Fibroblast of villous mesenchyme (primary cell): ENCODE measurements around the gene CDH24. TPM values are rescaled to one million over a fixed set of nuclear protein-coding genes. Genes with fewer than 3 reads are reported as not detected.

Experiments
- DNase-seq: peaks from one replicate; pipeline ENCODE4 v3.0.0-alpha.2; 2010; ENCODE audit warnings: low read depth
- H3K4me3 ChIP-seq: 2 replicates; pipeline ENCODE4 v1.5.1; 2011; ENCODE audit warnings: low read depth, mild to moderate bottlenecking, low read length
- total RNA-seq: library from RNA; depleted of rRNA; stranded (reverse); fragments of >200 nt; gene quantifications from 2 replicates; pipeline ENCODE4 v1.2.3, GENCODE V29; 2012
- TF ChIP-seq, protein P1 (sequence below): IDR thresholded peaks from 2 replicates; pipeline ENCODE4 v1.5.1; 2012; ENCODE audit warnings: low read depth, mild to moderate bottlenecking, low read length; ENCODE audit not compliant: insufficient read depth

Gene CDH24
- total RNA-seq, 1 donor, result 10.8 TPM

DNA sequence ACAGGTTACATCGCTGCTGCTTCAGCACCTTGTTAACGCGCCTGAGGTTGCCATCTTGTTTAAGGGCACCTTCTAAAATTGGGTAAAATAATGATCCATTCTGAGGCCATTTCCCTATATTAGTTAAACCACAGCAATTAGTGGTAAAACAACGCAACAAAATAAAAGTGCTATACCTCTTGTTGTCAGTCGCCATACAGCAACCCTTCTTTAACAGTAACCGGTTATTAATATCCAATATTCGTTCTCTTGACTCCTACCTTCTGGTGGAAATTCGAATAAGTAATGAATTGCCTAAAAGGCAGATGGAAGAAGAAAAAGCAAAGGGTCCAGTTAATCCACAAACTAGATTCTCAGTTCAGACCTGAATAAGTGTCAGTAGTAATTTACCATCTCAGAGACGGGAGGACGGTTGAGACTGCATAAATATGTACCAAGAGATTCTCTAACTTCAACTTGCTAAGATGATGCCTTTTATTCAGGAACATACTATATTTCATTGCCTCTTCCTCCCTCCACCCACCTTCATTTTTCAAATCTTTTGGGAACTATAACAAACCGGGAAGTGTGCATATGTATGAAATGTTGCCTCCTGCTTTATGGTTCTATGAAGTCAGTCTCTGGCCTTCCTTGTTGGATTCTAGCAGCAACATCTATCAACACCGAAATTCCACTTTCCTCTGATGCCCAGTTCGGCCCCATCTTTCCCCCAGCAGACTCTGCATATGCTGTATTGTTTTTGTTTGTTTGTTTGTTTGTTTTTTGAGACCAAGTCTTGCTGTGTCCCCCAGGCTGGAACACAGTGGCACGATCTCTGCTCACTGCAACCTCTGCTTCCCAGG lies 21.8 kb downstream of the CDH24 start:
- H3K4me3 ChIP-seq, result peak overlapping the region; percentile 74
- TF ChIP-seq, protein P1, sequence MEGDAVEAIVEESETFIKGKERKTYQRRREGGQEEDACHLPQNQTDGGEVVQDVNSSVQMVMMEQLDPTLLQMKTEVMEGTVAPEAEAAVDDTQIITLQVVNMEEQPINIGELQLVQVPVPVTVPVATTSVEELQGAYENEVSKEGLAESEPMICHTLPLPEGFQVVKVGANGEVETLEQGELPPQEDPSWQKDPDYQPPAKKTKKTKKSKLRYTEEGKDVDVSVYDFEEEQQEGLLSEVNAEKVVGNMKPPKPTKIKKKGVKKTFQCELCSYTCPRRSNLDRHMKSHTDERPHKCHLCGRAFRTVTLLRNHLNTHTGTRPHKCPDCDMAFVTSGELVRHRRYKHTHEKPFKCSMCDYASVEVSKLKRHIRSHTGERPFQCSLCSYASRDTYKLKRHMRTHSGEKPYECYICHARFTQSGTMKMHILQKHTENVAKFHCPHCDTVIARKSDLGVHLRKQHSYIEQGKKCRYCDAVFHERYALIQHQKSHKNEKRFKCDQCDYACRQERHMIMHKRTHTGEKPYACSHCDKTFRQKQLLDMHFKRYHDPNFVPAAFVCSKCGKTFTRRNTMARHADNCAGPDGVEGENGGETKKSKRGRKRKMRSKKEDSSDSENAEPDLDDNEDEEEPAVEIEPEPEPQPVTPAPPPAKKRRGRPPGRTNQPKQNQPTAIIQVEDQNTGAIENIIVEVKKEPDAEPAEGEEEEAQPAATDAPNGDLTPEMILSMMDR, result no peak
- DNase-seq, result no peak

DNA sequence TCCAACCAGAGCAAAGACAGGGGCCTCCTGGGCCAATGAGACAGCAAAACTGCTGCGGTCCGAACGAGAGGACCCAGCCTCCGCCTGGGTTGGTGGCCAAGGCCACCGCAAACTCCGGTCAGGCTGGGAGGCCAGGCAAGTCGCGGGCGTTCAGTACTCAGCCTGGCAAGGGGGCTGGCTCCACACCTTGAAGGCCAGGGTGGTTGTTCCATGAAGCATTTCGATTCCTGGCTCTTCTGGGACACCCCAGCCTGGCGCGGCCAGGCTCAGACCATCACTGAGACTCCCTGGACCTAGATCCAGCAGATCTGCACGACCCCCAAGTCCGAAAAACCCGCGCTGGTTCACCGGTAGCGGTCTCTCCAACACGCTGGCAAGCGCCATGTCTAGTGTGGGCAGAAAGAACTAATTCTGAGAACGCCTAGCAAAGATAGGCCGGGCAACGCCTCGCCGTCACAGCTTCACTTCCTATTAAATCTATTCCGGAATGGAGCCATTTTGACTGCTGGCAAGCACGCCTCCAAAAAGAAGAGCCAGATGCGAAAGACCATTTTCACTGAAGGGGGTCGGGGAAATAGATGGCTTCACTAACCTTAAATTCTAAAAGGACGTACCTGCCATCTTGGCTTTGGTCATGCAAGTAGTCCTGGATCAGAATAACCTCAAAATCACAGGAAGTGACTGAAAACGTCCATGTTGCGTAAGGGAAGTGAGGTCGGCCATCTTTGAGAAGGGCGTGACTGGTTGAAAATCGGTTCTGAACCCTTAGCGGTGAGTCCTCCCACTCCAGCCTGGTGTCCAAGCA lies 22.6 kb downstream of the CDH24 start, which contains the start of gene PSMB5:
Gene PSMB5, minus strand, starts transcription at position 403 of the 805 bp plus-strand sequence. Its CDS starts 19 bp downstream, at position 384.
- TF ChIP-seq, protein P1, result no peak
- DNase-seq, result peak; percentile 96

DNA sequence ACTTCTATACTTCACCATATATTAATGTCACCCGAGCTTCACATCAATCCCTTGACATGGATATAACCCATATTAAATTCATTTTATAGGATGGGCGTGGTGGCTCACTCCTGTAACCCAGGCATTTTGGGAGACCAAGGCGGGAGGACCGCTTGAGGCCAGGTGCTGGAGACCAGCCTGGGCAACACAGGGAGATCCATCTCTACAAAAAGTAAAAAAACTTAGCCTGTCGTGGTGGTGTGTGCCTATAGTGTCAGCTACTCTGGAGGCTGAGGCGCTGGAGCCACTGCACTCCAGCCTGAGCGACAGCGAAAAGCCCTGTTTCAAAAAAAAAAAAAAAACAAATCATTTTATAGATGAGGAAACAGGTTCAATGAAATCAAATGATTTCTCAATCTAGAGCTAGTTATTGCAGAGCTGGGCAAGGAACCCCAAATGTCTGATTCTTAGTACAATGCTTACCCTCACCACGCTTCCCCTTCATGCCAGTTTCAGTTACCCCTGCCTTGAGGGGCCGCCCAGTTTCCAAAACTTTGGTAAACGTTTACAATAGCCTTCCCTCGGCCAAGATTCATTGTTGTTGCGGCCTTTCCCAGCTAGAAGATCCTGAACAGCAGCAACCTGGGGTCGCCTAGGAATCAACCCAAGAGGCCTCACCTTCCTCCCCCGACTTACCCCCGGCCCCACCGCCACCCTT lies 23.4 kb downstream of the CDH24 start:
- no peak for DNase-seq
- H3K4me3 ChIP-seq, result peak overlapping the region; percentile 74
- TF ChIP-seq, protein P1, result no peak

More for the DNA sequence above, 22.6 kb downstream of the CDH24 start, which contains the start of gene PSMB5:
- H3K4me3 ChIP-seq, result peak within 1 kb of the TSS; percentile 74

DNA sequence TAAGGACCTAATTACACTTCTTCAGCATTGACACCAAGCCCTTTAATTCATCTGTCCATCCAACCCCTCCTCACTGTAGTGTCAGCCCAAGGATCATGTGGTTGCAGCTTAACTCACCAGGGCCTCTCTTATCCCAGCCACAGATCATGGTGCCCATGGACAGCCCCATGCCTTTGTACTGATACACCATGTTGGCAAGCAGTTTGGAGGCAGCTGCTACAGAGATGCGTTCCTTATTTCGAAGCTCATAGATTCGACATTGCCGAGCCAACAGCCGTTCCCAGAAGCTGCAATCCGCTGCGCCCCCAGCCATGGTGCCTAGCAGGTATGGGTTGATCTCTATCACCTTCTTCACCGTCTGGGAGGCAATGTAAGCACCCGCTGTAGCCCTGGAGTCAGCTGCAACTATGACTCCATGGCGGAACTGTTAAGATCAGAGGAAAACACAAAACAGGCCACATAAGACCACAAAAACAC lies 24.0 kb downstream of the CDH24 start:
- TF ChIP-seq, protein P1, result no peak
- peak overlapping the region; percentile 74 for H3K4me3 ChIP-seq
- no peak for DNase-seq

DNA sequence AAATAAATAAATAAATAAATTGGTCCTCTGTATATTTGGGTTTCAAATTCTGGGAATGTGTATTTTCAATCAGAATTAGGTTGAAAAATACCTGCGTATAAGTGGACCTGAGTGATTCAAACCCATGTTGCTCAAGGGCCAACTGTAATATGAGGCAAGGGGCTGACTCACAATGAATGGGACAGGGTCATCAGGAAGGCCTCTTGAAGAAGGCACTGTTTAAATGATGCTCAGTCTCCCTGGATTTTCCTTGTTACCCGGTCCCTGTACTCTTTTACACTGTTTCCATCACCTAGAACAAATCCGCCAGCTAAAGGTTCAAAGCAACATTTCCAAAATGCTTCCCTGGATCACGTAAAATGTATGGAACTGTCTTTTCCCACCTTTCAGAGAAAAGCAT lies 26.4 kb downstream of the CDH24 start:
- TF ChIP-seq, protein P1, result no peak
- no peak for DNase-seq

DNA sequence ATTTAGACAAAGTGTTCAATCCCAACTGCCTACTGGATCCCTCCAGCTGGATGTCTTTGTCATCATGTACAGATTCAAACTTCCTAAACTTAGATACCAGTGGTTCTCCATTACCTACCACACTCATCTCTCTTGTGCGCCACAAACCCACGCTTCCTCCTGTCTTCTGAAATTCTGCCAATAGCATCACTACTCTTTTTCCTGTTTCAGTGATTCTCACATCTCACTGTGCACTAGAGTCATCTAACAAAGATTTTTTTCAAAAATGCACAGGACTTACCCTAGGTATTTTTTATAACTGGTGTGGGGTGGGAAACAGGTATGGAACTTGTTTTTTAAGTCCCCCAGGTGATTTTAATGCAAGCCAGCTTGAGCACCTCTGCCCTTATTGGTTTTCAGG lies 28.5 kb downstream of the CDH24 start:
- TF ChIP-seq, protein P1, result no peak
- H3K4me3 ChIP-seq, result no peak overlapping the region
- no peak for DNase-seq

More for the DNA sequence above, 26.4 kb downstream of the CDH24 start:
- H3K4me3 ChIP-seq, result no peak overlapping the region
